Panc1 (cell line): ENCODE measurements around the gene TNIK. TPM values are rescaled to one million over a fixed set of nuclear protein-coding genes. Genes with fewer than 3 reads are reported as not detected.

Experiments used
- ATAC-seq: fragments of 200-7000 bp; cut with Tn5 transposase; 2 replicates; pipeline ENCODE4 v1.9.1; 2020; ENCODE audit warnings: mild to moderate bottlenecking, moderate library complexity
- BruUV-seq: library from RNA; stranded (reverse); fragments of 400-500 nt; replicated peaks from 2 replicates; lab custom pipeline; 2021; lab: Mats Ljungman, UMichigan
- CTCF ChIA-PET: fragments of 300-600 bp; sonication (Branson Sonifier 250); formaldehyde crosslinking; loops from one replicate; lab custom pipeline; 2022; ENCODE audit warnings: antibody characterized with exemption; lab: Charles Lee
- POLR2A ChIA-PET: fragments of 300-600 bp; sonication (Branson Sonifier 250); formaldehyde crosslinking; loops from one replicate; lab custom pipeline; 2022; ENCODE audit warnings: antibody characterized with exemption; lab: Charles Lee
- DNase-seq: peaks from one replicate; pipeline ENCODE4 v3.0.0-alpha.2; 2010; ENCODE audit warnings: low read depth, low spot score
- H3K27ac ChIP-seq: 2 replicates; pipeline ENCODE4 v1.5.1; 2011; ENCODE audit warnings: mild to moderate bottlenecking, low read length, inconsistent platforms
- H3K27me3 ChIP-seq: fragments of 200-500 bp; sonication (Bioruptor generic); 2 replicates; pipeline ENCODE4 v1.6.0; 2014; ENCODE audit warnings: low read length, inconsistent platforms; ENCODE audit not compliant: control insufficient read depth, insufficient read depth
- H3K36me3 ChIP-seq: fragments of 200-500 bp; sonication (Bioruptor generic); 2 replicates; pipeline ENCODE4 v1.5.1; 2014; ENCODE audit warnings: inconsistent platforms, mild to moderate bottlenecking, low read length, moderate library complexity; ENCODE audit not compliant: control insufficient read depth, insufficient read depth
- H3K4me1 ChIP-seq: 2 replicates; pipeline ENCODE4 v1.5.1; 2011; ENCODE audit warnings: inconsistent platforms, mild to moderate bottlenecking, low read length, moderate library complexity; ENCODE audit not compliant: control insufficient read depth, insufficient read depth
- H3K4me3 ChIP-seq, 2 experiments: 2 replicates each; pipeline ENCODE4 v1.5.1; 2011 to 2012; ENCODE audit warnings: low read depth in 2 of 2, low read length in 2 of 2, mild to moderate bottlenecking in 2 of 2, inconsistent platforms in 1 of 2, moderate library complexity in 1 of 2
- H3K9me3 ChIP-seq: fragments of 200-500 bp; sonication (Bioruptor generic); 2 replicates; pipeline ENCODE4 v1.5.1; 2014; ENCODE audit warnings: low read depth, mild to moderate bottlenecking, inconsistent platforms, low read length, moderate library complexity; ENCODE audit not compliant: control insufficient read depth, insufficient read depth
- CTCF ChIP-seq: fragments of 450-650 bp; IDR thresholded peaks from 2 replicates; pipeline ENCODE4 v1.5.1; 2017; ENCODE audit warnings: mild to moderate bottlenecking
- POLR2AphosphoS5 ChIP-seq: IDR thresholded peaks from 2 replicates; pipeline ENCODE4 v1.6.1; 2012; ENCODE audit warnings: mild to moderate bottlenecking, low read depth, low read length, moderate library complexity
- REST ChIP-seq, 2 experiments: IDR thresholded peaks; 2 replicates each; pipeline ENCODE4 v1.6.1; 2011 to 2012; ENCODE audit warnings: low read depth in 2 of 2, control low read depth in 1 of 2, low read length in 1 of 2, mild to moderate bottlenecking in 1 of 2, moderate library complexity in 1 of 2; ENCODE audit not compliant: insufficient read depth in 1 of 2
- SIN3A ChIP-seq: IDR thresholded peaks from 2 replicates; pipeline ENCODE4 v1.6.1; 2012; ENCODE audit warnings: low read depth, mild to moderate bottlenecking, low read length, moderate library complexity, borderline replicate concordance; ENCODE audit not compliant: insufficient read depth
- TCF7L2 ChIP-seq: IDR thresholded peaks from 2 replicates; pipeline ENCODE4 v1.6.1; 2011; ENCODE audit warnings: mild to moderate bottlenecking, low read depth, low read length, inconsistent platforms
- in situ Hi-C: cut with HindIII; loops from 2 replicates; pipeline ENCODE4 v1.10.0; 2016; ENCODE audit warnings: low sequenced_read_pairs, low pct_unique_long_range_greater_than_20kb
- intact Hi-C: fragments of 100-400 bp; cut with micrococcal nuclease; formaldehyde crosslinking; loops from one replicate; pipeline ENCODE4 v1.10.0; 2022; ENCODE audit not compliant: unreplicated experiment
- total RNA-seq: library from RNA; stranded (reverse); gene quantifications from one replicate; pipeline ENCODE4 v1.2.1, GENCODE V29; 2021; ENCODE audit not compliant: unreplicated experiment

The TNIK gene
- total RNA-seq, 1 experiment from 2014 or later: 1.9 TPM

GRCh38 chr3:171223396-171223795 lies 236.8 kb downstream of the TNIK start:
- POLR2A ChIA-PET: no interaction called here
- Histone ChIP-seq H3K27me3 (no peaks in the 10 kb centered on the region), H3K36me3 (no peaks in the 10 kb centered on the region), H3K27ac (no peak overlapping the region), H3K4me1 (no peaks in the 10 kb centered on the region), H3K9me3 (peaks cover 8% of the 10 kb centered on the region; the same call in 1 of the 2 replicates), H3K4me3 (no peak overlapping the region)
- BruUV-seq: no TSS peak
- in situ Hi-C loops (no loop called here), intact Hi-C loops (no loop called here)
- no peak for ATAC-seq
- no peak for DNase-seq
- CTCF ChIA-PET: no interaction called here
- TF ChIP-seq POLR2AphosphoS5: no peak
- TF ChIP-seq TCF7L2: no peak
- no peak for TF ChIP-seq SIN3A
- TF ChIP-seq REST (IDR thresholded peaks at IDR 0.05; ENCODE audit: insufficient read depth in 1 of 2, low read depth in 2 of 2, low read length in 1 of 2): no peak
- no peak for TF ChIP-seq CTCF

DNA sequence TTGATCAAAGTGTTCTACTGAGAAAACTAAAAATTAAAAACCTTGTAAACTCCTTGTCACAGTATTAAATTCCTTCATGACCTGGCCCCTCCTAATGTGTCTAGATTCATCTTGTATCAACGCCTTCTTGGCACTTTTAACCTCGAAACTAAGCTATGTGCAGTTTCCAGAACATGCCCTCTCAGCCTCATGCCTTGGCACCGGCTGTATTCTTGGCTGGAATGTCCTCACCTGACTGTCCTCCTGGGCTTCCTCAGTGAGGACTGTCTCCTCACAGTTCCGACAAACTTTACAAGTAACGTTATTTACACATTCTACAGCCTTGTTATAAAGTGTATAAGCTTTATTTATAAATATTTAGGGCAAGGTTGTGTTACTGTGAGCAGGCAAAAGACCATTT lies 237.2 kb downstream of the TNIK start:
- Histone ChIP-seq H3K36me3 (no peaks in the 10 kb centered on the region), H3K27ac (no peak overlapping the region), H3K4me1 (no peaks in the 10 kb centered on the region), H3K9me3 (peaks cover 8% of the 10 kb centered on the region; the same call in 1 of the 2 replicates), H3K27me3 (no peaks in the 10 kb centered on the region), H3K4me3 (no peak overlapping the region)
- intact Hi-C loops: no loop called here
- POLR2A ChIA-PET: no interaction called here
- no peak for ATAC-seq
- in situ Hi-C loops: no loop called here
- BruUV-seq: no TSS peak
- TF ChIP-seq POLR2AphosphoS5: no peak
- no peak for TF ChIP-seq CTCF
- no peak for TF ChIP-seq REST (IDR thresholded peaks at IDR 0.05; ENCODE audit: insufficient read depth in 1 of 2, low read depth in 2 of 2, low read length in 1 of 2)
- TF ChIP-seq TCF7L2: no peak
- TF ChIP-seq SIN3A: no peak
- DNase-seq: no peak
- CTCF ChIA-PET: no interaction called here
